KOPT-K1 (cell line): ENCODE results near the gene MACROD2.

Experiments used
- H3K27ac ChIP-seq: fragments of 200-600 bp; sonication (generic); 2 replicates; pipeline ENCODE4 v1.5.1; 2016; ENCODE audit warnings: antibody characterized with exemption, mild to moderate bottlenecking, low read depth, low read length; ENCODE audit not compliant: poor library complexity, severe bottlenecking
- H3K36me3 ChIP-seq: fragments of 200-600 bp; sonication (generic); 2 replicates; pipeline ENCODE4 v1.5.1; 2017; ENCODE audit warnings: antibody characterized with exemption, mild to moderate bottlenecking, low read length, moderate library complexity; ENCODE audit not compliant: insufficient read depth
- H3K9me3 ChIP-seq: fragments of 200-600 bp; sonication (generic); 2 replicates; pipeline ENCODE4 v1.5.1; 2017; ENCODE audit warnings: antibody characterized with exemption, low read length, mild to moderate bottlenecking; ENCODE audit not compliant: insufficient read depth, poor library complexity, severe bottlenecking

MACROD2 gene

GRCh38 chr20:14401479-14402138 lies 406.3 kb downstream of the MACROD2 start:
- no peak overlapping the region for H3K27ac ChIP-seq
- no peaks in the 10 kb centered on the region for H3K9me3 ChIP-seq
- H3K36me3 ChIP-seq = no peaks in the 10 kb centered on the region

- H3K36me3 ChIP-seq = no peaks in the 10 kb centered on the region
- H3K27ac ChIP-seq = no peak overlapping the region
- no peaks in the 10 kb centered on the region for H3K9me3 ChIP-seq
Observed at GRCh38 chr20:14404515-14404914, 409.2 kb downstream of the MACROD2 start.

GRCh38 chr20:14406495-14406894 lies 411.2 kb downstream of the MACROD2 start:
- Histone ChIP-seq H3K36me3 (no peaks in the 10 kb centered on the region), H3K27ac (no peak overlapping the region), H3K9me3 (no peaks in the 10 kb centered on the region)

GRCh38 chr20:14407336-14407735 lies 412.0 kb downstream of the MACROD2 start:
- Histone ChIP-seq H3K36me3 (no peaks in the 10 kb centered on the region), H3K27ac (no peak overlapping the region)

GRCh38 chr20:14410869-14411555 lies 415.7 kb downstream of the MACROD2 start:
- no peaks in the 10 kb centered on the region for H3K36me3 ChIP-seq
- no peaks in the 10 kb centered on the region for H3K9me3 ChIP-seq
- H3K27ac ChIP-seq = no peak overlapping the region

More at GRCh38 chr20:14407336-14407735, 412.0 kb downstream of the MACROD2 start:
- H3K9me3 ChIP-seq = no peaks in the 10 kb centered on the region

GRCh38 chr20:14412065-14412681 lies 416.9 kb downstream of the MACROD2 start:
- Histone ChIP-seq H3K36me3 (no peaks in the 10 kb centered on the region), H3K9me3 (no peaks in the 10 kb centered on the region), H3K27ac (no peak overlapping the region)

GRCh38 chr20:14413835-14414234 lies 418.5 kb downstream of the MACROD2 start:
- no peaks in the 10 kb centered on the region for H3K9me3 ChIP-seq
- no peak overlapping the region for H3K27ac ChIP-seq
- H3K36me3 ChIP-seq = no peaks in the 10 kb centered on the region

- Histone ChIP-seq H3K9me3 (no peaks in the 10 kb centered on the region), H3K27ac (no peak overlapping the region), H3K36me3 (no peaks in the 10 kb centered on the region)
Observed at GRCh38 chr20:14414560-14414959, 419.2 kb downstream of the MACROD2 start.

- H3K27ac ChIP-seq = no peak overlapping the region
- H3K9me3 ChIP-seq = no peaks in the 10 kb centered on the region
Observed at GRCh38 chr20:14415467-14415866, 420.2 kb downstream of the MACROD2 start.

GRCh38 chr20:14418376-14418775 lies 423.1 kb downstream of the MACROD2 start:
- Histone ChIP-seq H3K9me3 (no peaks in the 10 kb centered on the region), H3K27ac (no peak overlapping the region), H3K36me3 (no peaks in the 10 kb centered on the region)

More at GRCh38 chr20:14415467-14415866, 420.2 kb downstream of the MACROD2 start:
- no peaks in the 10 kb centered on the region for H3K36me3 ChIP-seq

- no peaks in the 10 kb centered on the region for H3K36me3 ChIP-seq
- H3K9me3 ChIP-seq = no peaks in the 10 kb centered on the region
- H3K27ac ChIP-seq = no peak overlapping the region
Observed at GRCh38 chr20:14422892-14423291, 427.6 kb downstream of the MACROD2 start.

GRCh38 chr20:14431568-14431967 lies 436.3 kb downstream of the MACROD2 start:
- no peak overlapping the region for H3K27ac ChIP-seq
- no peaks in the 10 kb centered on the region for H3K9me3 ChIP-seq
- no peaks in the 10 kb centered on the region for H3K36me3 ChIP-seq

GRCh38 chr20:14432085-14432484 lies 436.8 kb downstream of the MACROD2 start:
- H3K9me3 ChIP-seq = no peaks in the 10 kb centered on the region
- no peaks in the 10 kb centered on the region for H3K36me3 ChIP-seq
- H3K27ac ChIP-seq = no peak overlapping the region

GRCh38 chr20:14432597-14432996 lies 437.3 kb downstream of the MACROD2 start:
- H3K27ac ChIP-seq = no peak overlapping the region
- no peaks in the 10 kb centered on the region for H3K36me3 ChIP-seq
- H3K9me3 ChIP-seq = no peaks in the 10 kb centered on the region

- Histone ChIP-seq H3K36me3 (no peaks in the 10 kb centered on the region), H3K9me3 (peaks cover 13% of the 10 kb centered on the region), H3K27ac (no peak overlapping the region)
Observed at GRCh38 chr20:14434384-14435136, 439.2 kb downstream of the MACROD2 start.
